GM12878 (cell line): ENCODE data around the gene SLC12A4. TPM values are rescaled to one million over a fixed set of nuclear protein-coding genes. Genes with fewer than 3 reads are reported as not detected.

ENCODE experiments used
- ATAC-seq: fragments of 200-7000 bp; cut with Tn5 transposase; 3 replicates; pipeline ENCODE4 v1.9.1; 2020; ENCODE audit warnings: mild to moderate bottlenecking, moderate library complexity
- BruUV-seq: library from RNA; stranded (reverse); fragments of 400-500 nt; replicated peaks from 2 replicates; lab custom pipeline; 2021; lab: Mats Ljungman, UMichigan
- CTCF ChIA-PET: fragments of 300-600 bp; sonication (Branson Sonifier 250); formaldehyde crosslinking; extraction: SDS; loops from one replicate; lab custom pipeline; 2021; ENCODE audit warnings: inconsistent platforms; lab: Yijun Ruan, JAX
- POLR2A ChIA-PET: fragments of 350-600 bp; formaldehyde crosslinking; extraction: SDS; loops from one replicate; lab custom pipeline; 2021; ENCODE audit warnings: inconsistent platforms; lab: Charles Lee
- RAD21 ChIA-PET: fragments of 300-600 bp; sonication (Branson Sonifier 250); formaldehyde crosslinking; loops from one replicate; lab custom pipeline; 2023; ENCODE audit warnings: antibody characterized with exemption; ENCODE audit not compliant: unreplicated experiment; lab: Charles Lee
- SMC1A ChIA-PET: fragments of 300-600 bp; sonication (Branson Sonifier 250); formaldehyde crosslinking; loops from one replicate; lab custom pipeline; 2023; ENCODE audit not compliant: unreplicated experiment, uncharacterized antibody; lab: Charles Lee
- DNase-seq: peaks from one replicate; pipeline ENCODE4 v3.0.0-alpha.2; 2011; ENCODE audit warnings: low read depth, low spot score
- FAIRE-seq: peaks from 3 replicates; lab custom pipeline; 2011; peaks lifted over from hg19 to GRCh38; lab: Jason Lieb, UNC
- H2AFZ ChIP-seq: 2 replicates; pipeline ENCODE4 v1.6.0; 2011; ENCODE audit warnings: low read depth, low read length, control low read depth; ENCODE audit not compliant: control insufficient read depth
- H3K27ac ChIP-seq: 2 replicates; pipeline ENCODE4 v1.5.1; 2011; ENCODE audit warnings: control low read depth; ENCODE audit not compliant: control insufficient read depth, insufficient read depth
- H3K27me3 ChIP-seq, 2 experiments: replicated peaks in 1 of 2; 2 replicates each; pipeline versions ENCODE4 v1.6.0 to v1.6.1; 2011; ENCODE audit warnings: low read length in 1 of 2; ENCODE audit not compliant: control insufficient read depth in 2 of 2, insufficient read depth in 2 of 2
- H3K36me3 ChIP-seq, 2 experiments: 2 replicates each; pipeline ENCODE4 v1.5.1; 2011; ENCODE audit warnings: low read length in 1 of 2; ENCODE audit not compliant: control insufficient read depth in 2 of 2, insufficient read depth in 2 of 2
- H3K4me1 ChIP-seq: 2 replicates; pipeline ENCODE4 v1.6.1; 2011; ENCODE audit warnings: mild to moderate bottlenecking, low read length, moderate library complexity, mixed read lengths; ENCODE audit not compliant: control insufficient read depth, insufficient read depth
- H3K4me2 ChIP-seq: 2 replicates; pipeline ENCODE4 v1.6.0; 2011; ENCODE audit warnings: control low read depth; ENCODE audit not compliant: control insufficient read depth, insufficient read depth
- H3K4me3 ChIP-seq: fragments of 200-600 bp; sonication (generic); 2 replicates; pipeline ENCODE4 v1.5.1; 2016
- H3K79me2 ChIP-seq: 2 replicates; pipeline ENCODE4 v1.6.0; 2011; ENCODE audit warnings: low read length; ENCODE audit not compliant: control insufficient read depth, insufficient read depth
- H3K9ac ChIP-seq: 2 replicates; pipeline ENCODE4 v1.8.0; 2011; ENCODE audit warnings: low read length, control low read depth, mixed read lengths; ENCODE audit not compliant: control insufficient read depth, insufficient read depth
- H3K9me3 ChIP-seq: replicated peaks from 3 replicates; pipeline ENCODE4 v1.5.1; 2011; ENCODE audit warnings: mild to moderate bottlenecking, low read length; ENCODE audit not compliant: control insufficient read depth, insufficient read depth
- H4K20me1 ChIP-seq: 2 replicates; pipeline ENCODE4 v1.6.0; 2011; ENCODE audit not compliant: control insufficient read depth, insufficient read depth
- HDAC6 ChIP-seq: fragments of 200-600 bp; sonication (generic); IDR thresholded peaks from one replicate; pipeline ENCODE4 v1.8.0; 2017; ENCODE audit warnings: antibody characterized with exemption; ENCODE audit not compliant: unreplicated experiment
- IRF4 ChIP-seq: IDR thresholded peaks from 2 replicates; pipeline ENCODE4 v1.6.1; 2011; ENCODE audit warnings: low read depth, low read length
- LARP7 ChIP-seq: fragments of 450-650 bp; IDR thresholded peaks from 2 replicates; pipeline ENCODE4 v1.6.1; 2017; ENCODE audit warnings: mild to moderate bottlenecking
- NFYB ChIP-seq: IDR thresholded peaks from 2 replicates; pipeline ENCODE4 v1.6.1; 2011; ENCODE audit warnings: low read depth, mild to moderate bottlenecking, low read length, improper control_type of control experiment, moderate library complexity; ENCODE audit not compliant: insufficient read depth
- NR2C2 ChIP-seq: IDR thresholded peaks from 2 replicates; pipeline ENCODE4 v1.6.1; 2011; ENCODE audit warnings: borderline replicate concordance, low read depth; ENCODE audit not compliant: control insufficient read depth, insufficient read length
- TCF3 ChIP-seq: IDR thresholded peaks from 2 replicates; pipeline ENCODE4 v1.6.1; 2012; ENCODE audit warnings: low read depth, mild to moderate bottlenecking, low read length, borderline replicate concordance; ENCODE audit not compliant: insufficient read depth
- WGBS: methylation state at CpG from one replicate; pipeline ENCODE4 v1.1.6; 2016; ENCODE audit warnings: low lambda C conversion rate; ENCODE audit not compliant: insufficient replicate concordance, insufficient coverage; ENCODE audit errors: missing lambda C conversion rate; 5-methylcytosine and 5-hydroxymethylcytosine counted together
- in situ Hi-C: fragments of 300-500 bp; cut with MboI; formaldehyde crosslinking; loops from 9 replicates; pipeline ENCODE4 v1.14.3; 2018; ENCODE audit warnings: mixed read lengths
- intact Hi-C: fragments of 100-400 bp; cut with micrococcal nuclease; formaldehyde crosslinking; loops from one replicate; pipeline ENCODE4 v1.14.2; 2022; ENCODE audit not compliant: unreplicated experiment
- polyA plus RNA-seq, 11 experiments: library from polyadenylated mRNA; depleted of rRNA in 4 of 11; unstranded in 6 of 11; stranded (reverse) in 5 of 11; fragments of >200 nt; fragmentation: Nextera tagmentation in 4 of 11; fragmentation: Illumina TruSeq in 1 of 11; extraction: Ambion mirVana in 4 of 11; extraction: Trizol in 1 of 11; gene quantifications; 1 replicate in 1 of 11; 2 replicates in 10 of 11; pipeline versions ENCODE4 v1.2.1 to v1.2.3, GENCODE V29; 2011 to 2016; ENCODE audit warnings: inconsistent platforms in 2 of 11, missing spikeins in 2 of 11, low read depth in 1 of 11
- total RNA-seq, 4 experiments: library from RNA; depleted of rRNA in 3 of 4; stranded (reverse); fragments of >200 nt in 3 of 4; fragmentation: Illumina TruSeq in 1 of 4; extraction: Trizol in 1 of 4; gene quantifications; 2 replicates each; pipeline versions ENCODE4 v1.2.1 to v1.2.3, GENCODE V29; 2013 to 2021
- TF ChIP-seq, protein P1 (sequence below): fragments of 450-650 bp; IDR thresholded peaks from 2 replicates; pipeline ENCODE4 v1.6.1; 2017; ENCODE audit warnings: borderline replicate concordance

The SLC12A4 gene
- total and polyA plus RNA-seq, 10 of the 15 experiments (the other 5 are each of a cell fraction or from before 2014, with no cell fraction given), result 0.95 to 39.9 (median 14.2) TPM

- ChIA-PET POLR2A (interaction anchor here (0.6 kb wide), 1 partner anchor 97 kb away, joined by 3 read pairs; no protein-coding TSS in a partner anchor), RAD21 (no interaction called here)
- ATAC-seq (no peak), DNase-seq (no peak)
- no peak for TF ChIP-seq LARP7
- no peak for TF ChIP-seq HDAC6
- TF ChIP-seq, protein P1, sequence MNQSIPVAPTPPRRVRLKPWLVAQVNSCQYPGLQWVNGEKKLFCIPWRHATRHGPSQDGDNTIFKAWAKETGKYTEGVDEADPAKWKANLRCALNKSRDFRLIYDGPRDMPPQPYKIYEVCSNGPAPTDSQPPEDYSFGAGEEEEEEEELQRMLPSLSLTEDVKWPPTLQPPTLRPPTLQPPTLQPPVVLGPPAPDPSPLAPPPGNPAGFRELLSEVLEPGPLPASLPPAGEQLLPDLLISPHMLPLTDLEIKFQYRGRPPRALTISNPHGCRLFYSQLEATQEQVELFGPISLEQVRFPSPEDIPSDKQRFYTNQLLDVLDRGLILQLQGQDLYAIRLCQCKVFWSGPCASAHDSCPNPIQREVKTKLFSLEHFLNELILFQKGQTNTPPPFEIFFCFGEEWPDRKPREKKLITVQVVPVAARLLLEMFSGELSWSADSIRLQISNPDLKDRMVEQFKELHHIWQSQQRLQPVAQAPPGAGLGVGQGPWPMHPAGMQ, result no peak
- TF ChIP-seq IRF4, result no peak
- no peak for TF ChIP-seq NFYB
- no peak for TF ChIP-seq TCF3
- TF ChIP-seq NR2C2, result no peak
- TF ChIP-seq, all 136 proteins: peak for 0
- CTCF ChIA-PET, result no interaction called here
- in situ Hi-C loops (no loop called here), intact Hi-C loops (no loop called here)
- SMC1A ChIA-PET, result no interaction called here
- FAIRE-seq, result no peak
- Histone ChIP-seq H3K27me3 (no peaks in the 10 kb centered on the region), H3K4me3 (no peak overlapping the region), H4K20me1 (no peaks in the 10 kb centered on the region; the same call in 1 of the 2 replicates), H3K9me3 (no peaks in the 10 kb centered on the region), H3K36me3 (no peaks in the 10 kb centered on the region; a peak in 3 of 4 replicates), H3K27ac (no peak overlapping the region), H3K4me1 (no peaks in the 10 kb centered on the region), H2AFZ (no peak overlapping the region), H3K9ac (no peak overlapping the region), H3K4me2 (no peak overlapping the region), H3K79me2 (peaks cover 5% of the 10 kb centered on the region)
- WGBS, result 96% methylated on average over 5 of the region's 5 CpGs
- no TSS peak for BruUV-seq
Measured at GRCh38 chr16:67901734-67902133, 66.7 kb downstream of the SLC12A4 start.
